Measurements from ENCODE around the gene ASAP3.

DNA sequence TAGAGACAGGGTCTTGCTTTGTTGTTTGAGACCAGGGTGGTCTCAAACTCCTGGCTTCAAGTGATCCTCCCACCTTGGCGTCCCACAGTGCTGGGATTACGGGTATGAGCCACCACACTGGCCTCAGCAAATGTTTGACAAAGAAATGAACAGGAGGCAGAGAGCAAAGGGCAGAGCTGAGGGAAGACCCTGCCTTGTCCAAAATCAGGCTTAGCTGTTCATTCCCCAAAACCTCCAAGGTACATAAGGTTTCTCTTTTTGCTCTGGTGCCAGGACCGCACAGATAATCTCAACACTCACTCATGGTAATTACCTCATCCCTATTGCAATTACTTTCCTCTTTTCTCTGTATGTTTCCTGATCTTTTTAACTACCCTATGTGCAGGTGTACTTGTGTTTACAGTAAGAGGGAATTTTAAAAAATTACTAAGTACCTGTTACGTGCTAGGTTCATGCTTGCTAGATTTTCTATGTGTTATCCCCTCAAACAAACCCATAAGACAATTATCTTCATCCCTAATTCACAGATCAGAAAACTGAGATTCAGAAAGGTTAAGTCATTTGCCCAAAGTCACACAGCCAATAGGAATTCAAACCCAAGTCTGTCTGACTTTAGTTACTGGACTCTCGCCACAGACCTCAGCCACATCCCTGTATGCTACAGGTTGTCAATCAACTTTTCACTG, 11.5 kb downstream of the ASAP3 start:
- TF ChIP-seq EZH2 (IDR thresholded peaks at IDR 0.05; ENCODE audit: insufficient read depth, low read length) (no peak), CTCF (IDR thresholded peaks at IDR 0.05; ENCODE audit: insufficient read depth, low read depth, low read length) (no peak)
